ENCODE results near the gene POLR2F. TPM values are rescaled to one million over a fixed set of nuclear protein-coding genes. Genes with fewer than 3 reads are reported as not detected.

POLR2F gene
- total RNA-seq, 1 experiment from 2014 or later, result 141 TPM

- Histone ChIP-seq H3K14ac (ENCODE audit: insufficient read depth, low read length) (no peak overlapping the region), H3K9ac (ENCODE audit: extremely low read depth, insufficient read length, low read length) (no peak overlapping the region), H3K79me2 (ENCODE audit: insufficient read depth, low read length) (no peaks in the 10 kb centered on the region), H2BK120ac (ENCODE audit: low read depth, low read length, poor library complexity, severe bottlenecking) (no peak overlapping the region), H3K4me2 (ENCODE audit: insufficient read depth, insufficient read length, low read length) (no peak overlapping the region), H3K18ac (ENCODE audit: insufficient read length, low read depth, low read length) (no peak overlapping the region), H3T11ph (ENCODE audit: low read length) (no peak overlapping the region), H2BK20ac (ENCODE audit: low read depth, low read length, poor library complexity, severe bottlenecking) (no peak overlapping the region), H3K27me3 (ENCODE audit: insufficient read depth, low read length) (no peaks in the 10 kb centered on the region), H3K4me1 (ENCODE audit: insufficient read depth, low read length) (peaks cover 3% of the 10 kb centered on the region; the same call in 1 of the 2 replicates), H2AFZ (ENCODE audit: low read length) (no peak overlapping the region), H4K91ac (ENCODE audit: insufficient read length, low read depth, low read length) (no peak overlapping the region), H4K20me1 (ENCODE audit: control insufficient read depth, insufficient read depth, insufficient read length) (no peaks in the 10 kb centered on the region), H3K27ac (ENCODE audit: insufficient read length, low read depth, low read length) (no peak overlapping the region), H3K56ac (ENCODE audit: insufficient read length, low read depth, low read length) (no peak overlapping the region), H2BK15ac (ENCODE audit: low read depth, low read length) (no peak overlapping the region), H3K9me3 (ENCODE audit: control insufficient read depth, low read depth, low read length) (no peaks in the 10 kb centered on the region), H4K8ac (replicated peaks; ENCODE audit: insufficient read length, low read depth, low read length) (no peak overlapping the region), H4K5ac (ENCODE audit: insufficient read length, low read depth, low read length) (no peak overlapping the region), H3K23ac (ENCODE audit: insufficient read length, low read depth, low read length) (no peak overlapping the region), H3K23me2 (ENCODE audit: insufficient read length, low read depth, low read length, poor library complexity, severe bottlenecking) (no peaks in the 10 kb centered on the region), H2AK5ac (ENCODE audit: insufficient read length, low read length) (no peak overlapping the region), H3K79me1 (ENCODE audit: insufficient read depth, low read depth, low read length, poor library complexity, severe bottlenecking) (no peaks in the 10 kb centered on the region), H2BK12ac (ENCODE audit: insufficient read length, low read depth, low read length) (no peak overlapping the region), H3K4ac (ENCODE audit: low read depth, low read length) (no peak overlapping the region), H2BK5ac (ENCODE audit: insufficient read length, low read length) (no peak overlapping the region)
- H3K36me3 Mint-ChIP-seq (ENCODE audit: insufficient read depth in 1 of 3, low read depth in 3 of 3), result no peaks in the 10 kb centered on the region
- H3K27me3 Mint-ChIP-seq (ENCODE audit: low read depth), result peaks cover 11% of the 10 kb centered on the region
- WGBS (ENCODE audit: extremely low coverage, insufficient read length, low lambda C conversion rate), result no CpG with 5 or more reads among the region's 4 CpGs
- no peak overlapping the region for H3K27ac Mint-ChIP-seq
- H3K4me1 Mint-ChIP-seq, result peaks cover 22 to 42% of the 10 kb centered on the region in 2 experiments
- no peak overlapping the region for H3K4me3 Mint-ChIP-seq
- no peak for TF ChIP-seq CTCF (conservative IDR thresholded peaks at IDR 0.05)
- no peak for DNase-seq
- H3K9me3 Mint-ChIP-seq, result no peaks in the 10 kb centered on the region
Observed at GRCh38 chr22:37995460-37995859, 42.0 kb downstream of the POLR2F start.

All from H9 (cell line).